Lung (tissue), 12 donors: ENCODE results near the gene G6PC2. TPM values are rescaled to one million over a fixed set of nuclear protein-coding genes. Genes with fewer than 3 reads are reported as not detected.

Experiments used
- ATAC-seq: fragments of 200-7000 bp; cut with Tn5 transposase; one replicate; pipeline ENCODE4 v1.9.1; 2020; ENCODE audit warnings: moderate number of reproducible peaks; ENCODE audit not compliant: insufficient read depth, low FRiP score
- DNase-seq, 3 donors: peaks; one replicate each; pipeline ENCODE4 v3.0.0-alpha.2; 2013 to 2017
- H3K27ac ChIP-seq, 2 donors: one replicate each; pipeline ENCODE4 v1.5.1; 2013; ENCODE audit warnings: mild to moderate bottlenecking in 2 of 2, moderate library complexity in 2 of 2, control low read depth in 1 of 2, inconsistent platforms in 1 of 2, low read depth in 1 of 2, low read length in 1 of 2
- H3K27me3 ChIP-seq, 3 donors: one replicate each; pipeline ENCODE4 v1.5.1; 2013; ENCODE audit warnings: low read length in 2 of 3; ENCODE audit not compliant: control insufficient read depth in 3 of 3, insufficient read depth in 3 of 3
- H3K36me3 ChIP-seq, 4 donors: one replicate each; pipeline ENCODE4 v1.5.1; 2013; ENCODE audit warnings: low read length in 4 of 4, mild to moderate bottlenecking in 1 of 4, moderate library complexity in 1 of 4; ENCODE audit not compliant: control insufficient read depth in 4 of 4, insufficient read depth in 4 of 4
- H3K4me1 ChIP-seq, 5 donors: one replicate each; pipeline ENCODE4 v1.5.1; 2013; ENCODE audit warnings: low read length in 5 of 5, mild to moderate bottlenecking in 2 of 5, moderate library complexity in 1 of 5; ENCODE audit not compliant: control insufficient read depth in 5 of 5, insufficient read depth in 5 of 5
- H3K4me3 ChIP-seq: one replicate; pipeline ENCODE4 v1.5.1; 2013; ENCODE audit warnings: mild to moderate bottlenecking, control low read depth, moderate library complexity
- H3K9ac ChIP-seq, 2 donors: one replicate each; pipeline ENCODE4 v1.5.1; 2013; ENCODE audit warnings: low read length in 2 of 2, control low read depth in 1 of 2; ENCODE audit not compliant: insufficient read depth in 1 of 2
- H3K9me3 ChIP-seq, 4 donors: one replicate each; pipeline ENCODE4 v1.5.1; 2013; ENCODE audit warnings: low read length in 3 of 4, mild to moderate bottlenecking in 1 of 4, moderate library complexity in 1 of 4; ENCODE audit not compliant: control insufficient read depth in 4 of 4, insufficient read depth in 3 of 4
- WGBS, 2 donors: extraction: QIAGEN DNeasy Blood & Tissue Kit; methylation state at CpG; one replicate each; pipeline ENCODE4 v1.1.7; 2013; 5-methylcytosine and 5-hydroxymethylcytosine counted together
- polyA plus RNA-seq, 2 donors: library from polyadenylated mRNA; stranded (reverse); fragments of 200-250 nt; gene quantifications; one replicate each; pipeline ENCODE4 v1.2.1, GENCODE V29; 2013
- total RNA-seq, 2 donors: library from RNA; depleted of rRNA in 1 of 2; stranded (reverse); fragments of >200 nt in 1 of 2; gene quantifications; one replicate each; pipeline ENCODE4 v1.2.1, GENCODE V29; 2014 to 2021
- TF ChIP-seq, protein P1 (sequence below): IDR thresholded peaks from 2 replicates; pipeline ENCODE4 v1.5.1; 2012; ENCODE audit warnings: mild to moderate bottlenecking; ENCODE audit errors: control extremely low read depth, extremely low read depth
- donor health status: control.
- donor health status: control.
- donor health status: Bipolar disorder and iron deficiency.
- donor health status: healthy.
- donor health status: DM: yes; HTN: yes; CAD: no.

Gene G6PC2
- total and polyA plus RNA-seq, 4 donors = 0.01 to 0.37 (median 0.08) TPM; not detected in 1

DNA sequence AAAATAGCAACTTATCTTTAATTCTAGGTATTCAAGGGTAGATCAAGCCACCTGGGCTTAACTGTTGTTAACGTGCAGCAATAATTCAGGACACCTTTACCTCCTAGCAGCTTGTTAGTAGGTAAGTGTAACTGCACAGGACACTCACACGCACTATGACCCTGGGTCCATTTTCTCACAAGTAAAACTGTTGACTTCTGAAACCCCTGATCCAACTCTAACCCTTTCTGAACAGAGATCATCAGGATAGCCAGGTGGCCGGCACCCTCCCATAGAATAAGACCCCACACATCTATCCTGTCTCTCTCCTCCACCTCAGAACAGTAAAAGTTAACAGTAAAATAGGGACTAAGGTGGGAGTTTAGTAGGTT, 11.5 kb upstream of the G6PC2 start:
- no peaks in the 10 kb centered on the region for H3K36me3 ChIP-seq
- no peaks in the 10 kb centered on the region for H3K9me3 ChIP-seq
- ATAC-seq = no peak
- no peak overlapping the region for H3K27ac ChIP-seq
- H3K9ac ChIP-seq = peak overlapping the region; percentile 62 to 75
- H3K4me1 ChIP-seq = peaks cover 0 to 12% (median 5%) of the 10 kb centered on the region in 5 donors
- no peak overlapping the region for H3K4me3 ChIP-seq
- no peaks in the 10 kb centered on the region for H3K27me3 ChIP-seq
- peak in 1 of 3 donors; percentile 11 for DNase-seq
- 46 to 55% methylated on average over 3 of the region's 3 CpGs for WGBS, 2 donors
- TF ChIP-seq, protein P1, sequence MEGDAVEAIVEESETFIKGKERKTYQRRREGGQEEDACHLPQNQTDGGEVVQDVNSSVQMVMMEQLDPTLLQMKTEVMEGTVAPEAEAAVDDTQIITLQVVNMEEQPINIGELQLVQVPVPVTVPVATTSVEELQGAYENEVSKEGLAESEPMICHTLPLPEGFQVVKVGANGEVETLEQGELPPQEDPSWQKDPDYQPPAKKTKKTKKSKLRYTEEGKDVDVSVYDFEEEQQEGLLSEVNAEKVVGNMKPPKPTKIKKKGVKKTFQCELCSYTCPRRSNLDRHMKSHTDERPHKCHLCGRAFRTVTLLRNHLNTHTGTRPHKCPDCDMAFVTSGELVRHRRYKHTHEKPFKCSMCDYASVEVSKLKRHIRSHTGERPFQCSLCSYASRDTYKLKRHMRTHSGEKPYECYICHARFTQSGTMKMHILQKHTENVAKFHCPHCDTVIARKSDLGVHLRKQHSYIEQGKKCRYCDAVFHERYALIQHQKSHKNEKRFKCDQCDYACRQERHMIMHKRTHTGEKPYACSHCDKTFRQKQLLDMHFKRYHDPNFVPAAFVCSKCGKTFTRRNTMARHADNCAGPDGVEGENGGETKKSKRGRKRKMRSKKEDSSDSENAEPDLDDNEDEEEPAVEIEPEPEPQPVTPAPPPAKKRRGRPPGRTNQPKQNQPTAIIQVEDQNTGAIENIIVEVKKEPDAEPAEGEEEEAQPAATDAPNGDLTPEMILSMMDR = no peak

DNA sequence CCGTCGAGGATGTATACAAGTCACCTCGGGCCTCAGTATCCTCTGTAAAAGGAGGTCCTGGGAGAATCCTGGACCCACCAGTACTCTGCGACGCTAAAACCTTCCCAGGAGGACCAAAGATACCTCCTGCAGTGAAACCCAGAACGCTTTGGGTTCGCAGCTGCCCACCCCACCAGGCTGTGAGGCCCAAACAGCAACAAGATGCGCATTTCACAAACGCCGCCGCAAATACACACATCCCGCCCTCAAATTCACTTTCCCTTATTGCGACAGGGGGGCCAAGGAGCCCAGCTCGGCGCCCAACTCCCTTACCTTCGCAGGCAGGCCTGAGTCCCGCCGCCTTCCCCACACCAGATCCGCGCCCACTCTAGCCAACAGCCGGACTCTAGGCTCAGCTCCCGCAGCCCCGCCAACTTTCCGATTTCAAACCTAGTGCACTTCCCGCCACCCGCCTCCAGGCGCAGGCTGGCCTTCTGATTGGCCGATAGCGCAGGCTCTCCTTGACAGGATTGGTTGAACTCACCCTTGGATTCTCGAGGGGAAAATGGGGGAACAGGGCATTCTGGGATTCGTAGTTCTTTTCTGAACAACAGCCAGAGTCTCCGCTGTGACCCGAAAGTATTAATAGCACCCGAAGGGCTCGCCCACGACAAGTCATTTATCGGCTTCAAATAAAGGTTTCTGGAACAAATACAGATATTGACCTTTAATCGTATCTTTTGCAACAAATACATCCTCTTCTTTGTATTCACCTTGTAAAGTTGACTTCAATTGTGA, 10.9 kb upstream of the G6PC2 start, which contains the start of gene SPC25:
Gene SPC25, minus strand, starts transcription at position 425 of the 777 bp plus-strand sequence. CDS start 911 bp downstream, outside the sequence.
- ATAC-seq = peak; percentile 100
- Histone ChIP-seq H3K27me3 (no peaks in the 10 kb centered on the region), H3K36me3 (no peaks in the 10 kb centered on the region), H3K4me1 (peaks cover 0 to 12% (median 5%) of the 10 kb centered on the region in 5 donors), H3K4me3 (peak within 1 kb of the TSS; percentile 51), H3K9ac (peak within 1 kb of the TSS; percentile 62 to 75), H3K9me3 (no peaks in the 10 kb centered on the region), H3K27ac (no peak within 1 kb of the TSS)
- DNase-seq = peak; percentile 93 to 96 (median 96)
- WGBS, 2 donors = 0 to 4% methylated on average over 38 of the region's 38 CpGs
- TF ChIP-seq, protein P1 = no peak

DNA sequence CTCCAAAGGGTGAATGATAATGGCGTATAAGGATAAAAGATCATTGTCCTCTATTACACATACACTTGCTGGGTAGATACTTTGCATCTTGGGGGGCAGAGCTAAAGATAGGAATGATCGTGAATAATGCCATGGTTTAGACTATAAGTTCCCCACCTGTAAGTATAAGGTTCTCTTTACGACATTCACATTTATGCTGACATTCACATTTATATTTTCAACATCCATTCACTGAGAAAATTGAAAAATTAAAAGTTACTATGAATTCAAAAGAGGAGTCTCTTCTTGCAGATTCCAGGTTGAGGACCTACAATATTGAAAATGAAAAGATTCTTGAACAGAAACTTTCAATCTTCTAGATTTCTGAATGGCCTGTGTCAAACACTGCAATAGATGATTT, 8.8 kb upstream of the G6PC2 start:
- WGBS, 2 donors = 85 to 86% methylated on average over 3 of the region's 3 CpGs
- no peak for DNase-seq

More for the DNA sequence above, 8.8 kb upstream of the G6PC2 start:
- Histone ChIP-seq H3K36me3 (no peaks in the 10 kb centered on the region), H3K9me3 (no peaks in the 10 kb centered on the region), H3K9ac (no peak overlapping the region), H3K27me3 (no peaks in the 10 kb centered on the region), H3K4me1 (peaks cover 0 to 12% (median 5%) of the 10 kb centered on the region in 5 donors), H3K27ac (no peak overlapping the region), H3K4me3 (no peak overlapping the region)
- no peak for ATAC-seq
- TF ChIP-seq, protein P1 = no peak
